Panc1 (cell line): Measurements from ENCODE around the gene HYDIN. TPM values are rescaled to one million over a fixed set of nuclear protein-coding genes. Genes with fewer than 3 reads are reported as not detected.
"Not testable (repeated sequence)": the region's sequence is repeated elsewhere in the genome, so short reads cannot be mapped to it uniquely, and the experiment has no call there.

ENCODE experiments used
- ATAC-seq: fragments of 200-7000 bp; cut with Tn5 transposase; 2 replicates; pipeline ENCODE4 v1.9.1; 2020; ENCODE audit warnings: mild to moderate bottlenecking, moderate library complexity
- BruUV-seq: library from RNA; stranded (reverse); fragments of 400-500 nt; replicated peaks from 2 replicates; lab custom pipeline; 2021; lab: Mats Ljungman, UMichigan
- CTCF ChIA-PET: fragments of 300-600 bp; sonication (Branson Sonifier 250); formaldehyde crosslinking; loops from one replicate; lab custom pipeline; 2022; ENCODE audit warnings: antibody characterized with exemption; lab: Charles Lee
- POLR2A ChIA-PET: fragments of 300-600 bp; sonication (Branson Sonifier 250); formaldehyde crosslinking; loops from one replicate; lab custom pipeline; 2022; ENCODE audit warnings: antibody characterized with exemption; lab: Charles Lee
- DNase-seq: peaks from one replicate; pipeline ENCODE4 v3.0.0-alpha.2; 2010; ENCODE audit warnings: low read depth, low spot score
- H3K27ac ChIP-seq: 2 replicates; pipeline ENCODE4 v1.5.1; 2011; ENCODE audit warnings: mild to moderate bottlenecking, low read length, inconsistent platforms
- H3K27me3 ChIP-seq: fragments of 200-500 bp; sonication (Bioruptor generic); 2 replicates; pipeline ENCODE4 v1.6.0; 2014; ENCODE audit warnings: low read length, inconsistent platforms; ENCODE audit not compliant: control insufficient read depth, insufficient read depth
- H3K36me3 ChIP-seq: fragments of 200-500 bp; sonication (Bioruptor generic); 2 replicates; pipeline ENCODE4 v1.5.1; 2014; ENCODE audit warnings: inconsistent platforms, mild to moderate bottlenecking, low read length, moderate library complexity; ENCODE audit not compliant: control insufficient read depth, insufficient read depth
- H3K4me1 ChIP-seq: 2 replicates; pipeline ENCODE4 v1.5.1; 2011; ENCODE audit warnings: inconsistent platforms, mild to moderate bottlenecking, low read length, moderate library complexity; ENCODE audit not compliant: control insufficient read depth, insufficient read depth
- H3K4me3 ChIP-seq, 2 experiments: 2 replicates each; pipeline ENCODE4 v1.5.1; 2011 to 2012; ENCODE audit warnings: low read depth in 2 of 2, low read length in 2 of 2, mild to moderate bottlenecking in 2 of 2, inconsistent platforms in 1 of 2, moderate library complexity in 1 of 2
- H3K9me3 ChIP-seq: fragments of 200-500 bp; sonication (Bioruptor generic); 2 replicates; pipeline ENCODE4 v1.5.1; 2014; ENCODE audit warnings: low read depth, mild to moderate bottlenecking, inconsistent platforms, low read length, moderate library complexity; ENCODE audit not compliant: control insufficient read depth, insufficient read depth
- CTCF ChIP-seq: fragments of 450-650 bp; IDR thresholded peaks from 2 replicates; pipeline ENCODE4 v1.5.1; 2017; ENCODE audit warnings: mild to moderate bottlenecking
- POLR2AphosphoS5 ChIP-seq: IDR thresholded peaks from 2 replicates; pipeline ENCODE4 v1.6.1; 2012; ENCODE audit warnings: mild to moderate bottlenecking, low read depth, low read length, moderate library complexity
- REST ChIP-seq, 2 experiments: IDR thresholded peaks; 2 replicates each; pipeline ENCODE4 v1.6.1; 2011 to 2012; ENCODE audit warnings: low read depth in 2 of 2, control low read depth in 1 of 2, low read length in 1 of 2, mild to moderate bottlenecking in 1 of 2, moderate library complexity in 1 of 2; ENCODE audit not compliant: insufficient read depth in 1 of 2
- SIN3A ChIP-seq: IDR thresholded peaks from 2 replicates; pipeline ENCODE4 v1.6.1; 2012; ENCODE audit warnings: low read depth, mild to moderate bottlenecking, low read length, moderate library complexity, borderline replicate concordance; ENCODE audit not compliant: insufficient read depth
- TCF7L2 ChIP-seq: IDR thresholded peaks from 2 replicates; pipeline ENCODE4 v1.6.1; 2011; ENCODE audit warnings: mild to moderate bottlenecking, low read depth, low read length, inconsistent platforms
- in situ Hi-C: cut with HindIII; loops from 2 replicates; pipeline ENCODE4 v1.10.0; 2016; ENCODE audit warnings: low sequenced_read_pairs, low pct_unique_long_range_greater_than_20kb
- intact Hi-C: fragments of 100-400 bp; cut with micrococcal nuclease; formaldehyde crosslinking; loops from one replicate; pipeline ENCODE4 v1.10.0; 2022; ENCODE audit not compliant: unreplicated experiment
- total RNA-seq: library from RNA; stranded (reverse); gene quantifications from one replicate; pipeline ENCODE4 v1.2.1, GENCODE V29; 2021; ENCODE audit not compliant: unreplicated experiment

Gene HYDIN
- total RNA-seq, 1 experiment from 2014 or later: 0.80 TPM

GRCh38 chr16:71172481-71173207 is 57.9 kb downstream of the HYDIN start:
- DNase-seq: no peak
- POLR2A ChIA-PET: no interaction called here
- Histone ChIP-seq H3K27me3 (no peaks in the 10 kb centered on the region), H3K4me3 (no peak overlapping the region), H3K4me1 (no peaks in the 10 kb centered on the region), H3K9me3 (no peaks in the 10 kb centered on the region), H3K27ac (no peak overlapping the region), H3K36me3 (no peaks in the 10 kb centered on the region)
- BruUV-seq: no TSS peak
- CTCF ChIA-PET: no interaction called here
- intact Hi-C loops: no loop called here
- ATAC-seq: no peak
- in situ Hi-C loops: no loop called here
- TF ChIP-seq REST (IDR thresholded peaks at IDR 0.05; ENCODE audit: insufficient read depth in 1 of 2, low read depth in 2 of 2, low read length in 1 of 2) (no peak), POLR2AphosphoS5 (no peak), TCF7L2 (no peak), CTCF (no peak), SIN3A (no peak)

- H3K9me3 ChIP-seq, CTCF ChIA-PET, intact Hi-C loops, in situ Hi-C loops, H3K36me3 ChIP-seq, H3K27ac ChIP-seq, H3K4me1 ChIP-seq, H3K4me3 ChIP-seq, BruUV-seq, H3K27me3 ChIP-seq, ATAC-seq, POLR2A ChIA-PET, DNase-seq: not testable (repeated sequence)
Measured at GRCh38 chr16:71161007-71161406, 69.5 kb downstream of the HYDIN start.

- H3K27me3 ChIP-seq, intact Hi-C loops, H3K27ac ChIP-seq, CTCF ChIA-PET, H3K9me3 ChIP-seq, in situ Hi-C loops, DNase-seq, ATAC-seq, BruUV-seq, H3K4me3 ChIP-seq, H3K4me1 ChIP-seq, POLR2A ChIA-PET, H3K36me3 ChIP-seq: not testable (repeated sequence)
Measured at GRCh38 chr16:71157278-71157677, 73.2 kb downstream of the HYDIN start.

GRCh38 chr16:71153329-71153728 is 77.2 kb downstream of the HYDIN start:
- H3K9me3 ChIP-seq, in situ Hi-C loops, intact Hi-C loops, BruUV-seq, H3K4me3 ChIP-seq, H3K36me3 ChIP-seq, DNase-seq, POLR2A ChIA-PET, ATAC-seq, H3K4me1 ChIP-seq, H3K27me3 ChIP-seq, H3K27ac ChIP-seq, CTCF ChIA-PET: not testable (repeated sequence)

- ATAC-seq, H3K36me3 ChIP-seq, H3K27ac ChIP-seq, in situ Hi-C loops, CTCF ChIA-PET, H3K4me3 ChIP-seq, BruUV-seq, H3K27me3 ChIP-seq, DNase-seq, H3K4me1 ChIP-seq, intact Hi-C loops, H3K9me3 ChIP-seq, POLR2A ChIA-PET: not testable (repeated sequence)
Measured at GRCh38 chr16:71151654-71152053, 78.9 kb downstream of the HYDIN start.
